GM12801 (cell line): ENCODE measurements around the gene SALL1.

ENCODE experiments used
- TF ChIP-seq, protein P1 (sequence below): IDR thresholded peaks from one replicate; pipeline ENCODE4 v1.5.1; 2011; ENCODE audit warnings: control low read depth; ENCODE audit not compliant: insufficient read length; ENCODE audit errors: extremely low read depth

Gene SALL1

DNA sequence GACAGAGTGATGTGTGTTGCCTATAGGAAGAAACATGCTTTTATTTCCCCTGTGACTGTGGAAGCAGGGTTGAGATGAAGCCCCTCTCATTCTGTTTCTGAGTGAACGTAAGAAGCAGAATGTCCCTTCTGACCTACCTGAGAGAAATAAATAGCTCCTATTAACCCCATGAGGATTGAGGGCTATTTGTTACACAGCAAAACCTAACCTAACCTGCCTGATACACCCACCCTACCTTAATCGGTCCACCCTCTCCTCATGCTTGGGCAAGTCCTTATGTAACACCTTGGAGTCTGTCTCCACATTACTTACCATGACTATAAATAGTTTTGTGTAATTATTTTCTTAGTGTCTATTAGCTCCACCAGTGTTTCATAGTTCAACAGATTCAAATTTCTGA is 41.9 kb downstream of the SALL1 start:
- TF ChIP-seq, protein P1, sequence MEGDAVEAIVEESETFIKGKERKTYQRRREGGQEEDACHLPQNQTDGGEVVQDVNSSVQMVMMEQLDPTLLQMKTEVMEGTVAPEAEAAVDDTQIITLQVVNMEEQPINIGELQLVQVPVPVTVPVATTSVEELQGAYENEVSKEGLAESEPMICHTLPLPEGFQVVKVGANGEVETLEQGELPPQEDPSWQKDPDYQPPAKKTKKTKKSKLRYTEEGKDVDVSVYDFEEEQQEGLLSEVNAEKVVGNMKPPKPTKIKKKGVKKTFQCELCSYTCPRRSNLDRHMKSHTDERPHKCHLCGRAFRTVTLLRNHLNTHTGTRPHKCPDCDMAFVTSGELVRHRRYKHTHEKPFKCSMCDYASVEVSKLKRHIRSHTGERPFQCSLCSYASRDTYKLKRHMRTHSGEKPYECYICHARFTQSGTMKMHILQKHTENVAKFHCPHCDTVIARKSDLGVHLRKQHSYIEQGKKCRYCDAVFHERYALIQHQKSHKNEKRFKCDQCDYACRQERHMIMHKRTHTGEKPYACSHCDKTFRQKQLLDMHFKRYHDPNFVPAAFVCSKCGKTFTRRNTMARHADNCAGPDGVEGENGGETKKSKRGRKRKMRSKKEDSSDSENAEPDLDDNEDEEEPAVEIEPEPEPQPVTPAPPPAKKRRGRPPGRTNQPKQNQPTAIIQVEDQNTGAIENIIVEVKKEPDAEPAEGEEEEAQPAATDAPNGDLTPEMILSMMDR = no peak

DNA sequence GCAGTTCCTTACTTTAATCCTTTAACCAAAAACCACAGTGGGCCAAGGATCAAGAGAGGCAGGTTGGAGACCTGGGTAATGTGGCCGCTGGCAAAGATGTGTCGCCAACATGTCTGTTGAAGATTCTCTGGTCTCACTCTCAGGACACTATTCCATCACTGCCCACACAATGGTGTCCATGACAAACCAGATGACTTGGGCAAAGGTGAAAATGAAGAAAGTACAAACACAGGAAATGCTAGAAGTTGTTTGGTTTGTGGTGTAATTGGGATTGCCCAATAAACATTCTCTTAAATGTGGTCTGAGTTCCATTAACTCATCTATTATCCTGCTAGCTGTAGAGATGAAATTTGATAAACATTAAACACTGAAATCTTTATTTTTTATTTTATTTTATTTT is 43.3 kb downstream of the SALL1 start:
- TF ChIP-seq, protein P1 = no peak

DNA sequence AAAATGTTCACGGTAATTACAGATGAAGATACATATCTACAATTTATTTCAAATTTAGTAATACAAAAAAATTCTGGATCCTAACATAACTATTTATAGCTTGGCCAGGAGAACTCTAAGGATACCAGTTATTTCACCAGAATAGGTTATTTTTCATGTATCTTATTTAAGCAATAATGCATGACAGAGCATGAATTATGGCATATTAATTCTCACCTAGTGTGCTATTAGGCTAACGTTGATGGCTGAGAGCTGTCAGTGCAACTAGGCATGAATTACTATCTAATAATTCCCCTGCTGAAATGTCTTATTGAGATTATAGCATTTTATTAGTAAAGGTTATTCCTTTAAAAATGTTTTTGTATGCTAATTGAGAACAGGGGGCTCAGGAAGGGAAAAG is 44.5 kb downstream of the SALL1 start:
- TF ChIP-seq, protein P1 = no peak

DNA sequence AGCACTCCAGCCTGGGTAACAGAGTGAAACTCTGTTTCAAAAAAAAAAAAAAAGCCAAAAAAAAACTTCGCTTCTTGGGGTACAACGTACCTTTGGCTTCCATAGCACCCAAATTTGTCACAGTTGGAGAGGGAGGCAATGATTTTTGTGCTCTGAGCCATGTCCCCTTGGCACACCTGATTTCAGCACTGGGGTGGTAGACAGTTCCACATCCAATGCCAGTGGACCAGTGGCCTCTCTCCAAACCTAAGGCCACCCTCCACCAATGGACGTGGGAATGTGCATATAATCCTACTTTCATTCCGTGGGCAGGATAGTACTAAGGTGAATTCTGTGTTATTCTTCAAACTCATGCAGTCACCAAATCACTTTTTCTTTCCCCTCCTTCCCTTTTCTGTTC is 47.5 kb downstream of the SALL1 start:
- TF ChIP-seq, protein P1 = no peak

DNA sequence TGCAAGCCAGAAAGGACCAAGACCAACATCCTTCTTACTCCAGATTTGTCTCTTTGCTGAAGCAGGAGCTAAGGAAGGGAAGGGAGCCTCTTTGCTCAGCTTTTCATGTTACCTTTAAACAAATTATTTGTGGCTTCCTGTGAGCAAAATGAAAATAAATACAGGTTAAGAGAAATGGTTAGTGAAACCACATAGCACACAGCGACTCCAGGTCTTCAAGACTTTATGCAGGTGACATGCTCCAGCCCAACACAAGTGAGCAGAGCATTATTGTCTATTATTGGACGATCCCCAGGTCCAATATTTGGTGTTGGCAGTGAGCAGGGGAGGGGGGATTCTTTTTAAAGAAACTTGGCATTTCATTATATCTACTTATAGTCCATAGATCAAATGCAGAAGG is 53.3 kb downstream of the SALL1 start:
- TF ChIP-seq, protein P1 = no peak

DNA sequence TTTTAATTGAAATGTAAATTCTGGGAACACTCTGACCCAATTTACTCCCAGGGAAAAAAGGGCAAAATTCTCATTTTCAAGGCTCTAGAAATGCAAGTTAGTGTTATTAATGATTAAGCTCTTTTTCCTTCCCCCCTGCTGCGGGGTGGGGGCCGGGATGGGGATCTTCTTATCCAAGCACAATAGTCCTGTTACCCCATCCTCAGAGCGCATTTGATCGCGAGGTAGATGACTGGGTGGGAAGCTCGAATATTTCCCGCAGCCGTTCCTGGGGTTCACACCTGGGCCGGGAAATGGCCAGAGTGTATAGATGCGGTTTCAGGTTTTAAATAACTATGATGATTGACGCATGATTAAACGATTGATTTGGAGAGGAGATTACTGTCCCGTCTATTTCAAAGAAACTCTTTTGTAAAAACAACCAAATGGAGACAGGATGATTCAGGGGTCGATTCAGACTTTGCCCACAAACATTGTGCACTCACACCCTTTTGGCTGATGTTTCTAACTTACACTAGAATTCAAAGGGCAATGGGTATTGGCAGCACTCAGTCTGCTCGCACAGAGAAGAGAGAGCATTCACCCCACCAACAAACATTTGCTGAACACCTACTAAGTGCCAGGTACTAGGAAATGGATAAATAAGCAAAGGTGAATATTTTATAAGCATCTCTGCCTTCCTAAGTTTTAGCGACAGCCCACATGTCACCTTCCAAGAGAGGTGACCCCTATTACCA is 55.0 kb downstream of the SALL1 start:
- TF ChIP-seq, protein P1 = no peak

DNA sequence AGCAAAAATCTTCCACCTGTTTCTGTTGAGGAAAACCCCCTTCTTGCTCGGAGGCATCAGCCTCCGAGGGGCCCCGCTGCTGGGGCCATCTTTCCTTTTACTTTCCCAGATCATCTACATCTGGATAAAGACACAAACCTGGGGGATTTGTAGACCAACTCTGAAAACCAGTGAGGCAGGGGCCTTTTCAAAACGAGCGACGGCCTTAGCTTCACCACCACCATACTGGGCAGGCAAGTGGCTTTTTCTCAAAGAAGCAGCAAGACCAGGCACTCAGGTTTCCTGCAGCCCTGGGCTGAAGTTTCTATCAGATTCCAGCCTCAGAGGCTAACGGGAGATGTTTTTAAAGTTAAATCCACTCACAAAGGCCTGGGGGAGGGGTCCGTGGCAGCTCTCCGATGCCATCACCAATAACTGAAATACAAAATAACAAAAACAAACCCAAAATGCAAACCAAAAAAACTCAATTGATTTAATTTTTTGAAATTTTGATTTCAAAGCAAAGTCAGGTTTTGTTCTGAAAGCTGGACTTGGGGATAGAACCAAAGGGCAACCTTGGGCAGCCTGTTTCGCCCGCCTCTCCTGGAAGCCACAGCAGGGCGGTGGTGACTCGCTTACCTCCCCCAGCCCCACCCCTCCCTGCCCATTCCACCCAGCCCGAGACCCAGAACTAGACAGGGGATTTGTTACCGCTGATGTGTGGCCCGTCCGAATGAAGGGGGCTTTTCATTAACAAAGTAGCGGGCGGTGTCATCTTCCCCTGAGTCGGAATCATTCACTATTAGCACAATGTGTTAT is 55.8 kb downstream of the SALL1 start:
- TF ChIP-seq, protein P1 = no peak
